HepG2 (cell line): ENCODE measurements around the gene OSBPL10. TPM values are rescaled to one million over a fixed set of nuclear protein-coding genes. Genes with fewer than 3 reads are reported as not detected.

Experiments
- AKAP8 ChIP-seq: sonication (generic); formaldehyde crosslinking; IDR thresholded peaks from 2 replicates; pipeline ENCODE4 v1.5.1; 2020; ENCODE audit warnings: mild to moderate bottlenecking, missing genetic modification reagents
- ARNT2 ChIP-seq: sonication (generic); formaldehyde crosslinking; IDR thresholded peaks from 2 replicates; pipeline ENCODE4 v1.8.0; 2022; ENCODE audit warnings: mild to moderate bottlenecking, low read depth, missing genetic modification reagents, moderate library complexity
- FOXA1 ChIP-seq, 2 experiments: fragments of 450-650 bp in 1 of 2; sonication (generic) in 1 of 2; formaldehyde crosslinking in 1 of 2; IDR thresholded peaks; 2 replicates each; pipeline versions ENCODE4 v1.4.0 to v1.6.1; 2016 to 2020; ENCODE audit warnings: missing genetic modification reagents in 1 of 2
- FOXP1 ChIP-seq, 2 experiments: fragments of 450-650 bp in 1 of 2; IDR thresholded peaks; 2 replicates each; pipeline ENCODE4 v1.6.1; 2017 to 2018; ENCODE audit warnings: antibody characterized with exemption in 1 of 2
- GATAD2A ChIP-seq: IDR thresholded peaks from 2 replicates; pipeline ENCODE4 v1.6.1; 2016
- GRHL1 ChIP-seq: sonication (generic); formaldehyde crosslinking; conservative IDR thresholded peaks from 2 replicates; pipeline ENCODE4 v1.8.0; 2022; ENCODE audit warnings: missing genetic modification reagents
- HNRNPUL1 ChIP-seq: fragments of 200-400 bp; formaldehyde crosslinking; IDR thresholded peaks from 2 replicates; pipeline ENCODE4 v1.6.1; 2017; ENCODE audit warnings: low read depth, mild to moderate bottlenecking, low read length, moderate library complexity
- HOMEZ ChIP-seq: IDR thresholded peaks from 2 replicates; pipeline ENCODE4 v1.6.1; 2016; ENCODE audit warnings: low read depth
- MLLT10 ChIP-seq: sonication (generic); formaldehyde crosslinking; IDR thresholded peaks from 2 replicates; pipeline ENCODE4 v1.4.0; 2020; ENCODE audit warnings: missing genetic modification reagents
- MLXIP ChIP-seq: sonication (generic); formaldehyde crosslinking; IDR thresholded peaks from 2 replicates; pipeline ENCODE4 v1.9.0; 2021; ENCODE audit warnings: missing genetic modification reagents, borderline replicate concordance
- NFYB ChIP-seq: sonication (generic); formaldehyde crosslinking; IDR thresholded peaks from 2 replicates; pipeline ENCODE4 v1.4.0; 2020; ENCODE audit warnings: missing genetic modification reagents
- RCOR2 ChIP-seq: IDR thresholded peaks from 2 replicates; pipeline ENCODE4 v1.6.1; 2016; ENCODE audit warnings: missing biosample characterization, missing genetic modification reagents
- SIX1 ChIP-seq: sonication (generic); formaldehyde crosslinking; IDR thresholded peaks from 2 replicates; pipeline ENCODE4 v1.4.0; 2020; ENCODE audit warnings: missing genetic modification reagents, borderline replicate concordance
- ZFP1 ChIP-seq: IDR thresholded peaks from 2 replicates; pipeline ENCODE4 v1.6.1; 2016
- ZNF18 ChIP-seq: sonication (generic); formaldehyde crosslinking; IDR thresholded peaks from 2 replicates; pipeline ENCODE4 v1.8.0; 2022; ENCODE audit warnings: mild to moderate bottlenecking, missing genetic modification reagents; ENCODE audit not compliant: insufficient replicate concordance
- ZNF224 ChIP-seq: sonication (generic); formaldehyde crosslinking; IDR thresholded peaks from 2 replicates; pipeline ENCODE4 v1.5.0; 2020; ENCODE audit warnings: mild to moderate bottlenecking, missing genetic modification reagents
- ZNF280D ChIP-seq: sonication (generic); formaldehyde crosslinking; IDR thresholded peaks from 2 replicates; pipeline ENCODE4 v1.5.1; 2020; ENCODE audit warnings: mild to moderate bottlenecking, missing genetic modification reagents
- ZNF614 ChIP-seq: IDR thresholded peaks from 2 replicates; pipeline ENCODE4 v1.6.1; 2018; ENCODE audit warnings: missing biosample characterization, missing genetic modification reagents, inconsistent platforms, borderline replicate concordance
- ZNF652 ChIP-seq: IDR thresholded peaks from 2 replicates; pipeline ENCODE4 v1.6.1; 2016; ENCODE audit warnings: low read depth, borderline replicate concordance
- ZNF879 ChIP-seq: sonication (generic); formaldehyde crosslinking; IDR thresholded peaks from 2 replicates; pipeline ENCODE4 v1.8.1; 2023; ENCODE audit warnings: missing genetic modification reagents
- polyA plus RNA-seq, 8 experiments: library from polyadenylated mRNA; depleted of rRNA in 3 of 8; stranded (reverse) in 7 of 8; unstranded in 1 of 8; fragments of >200 nt; fragmentation: Illumina TruSeq in 4 of 8; extraction: Trizol in 4 of 8; gene quantifications; 2 replicates each; pipeline versions ENCODE4 v1.2.1 to v1.2.3, GENCODE V29; 2011 to 2016; ENCODE audit warnings: low read depth in 4 of 8, missing spikeins in 1 of 8, mixed read lengths in 1 of 8; ENCODE audit not compliant: insufficient read depth in 1 of 8
- total RNA-seq, 5 experiments: library from RNA; depleted of rRNA; stranded (reverse); fragments of >200 nt; fragmentation: Illumina TruSeq; extraction: Trizol; gene quantifications; 2 replicates each; pipeline ENCODE4 v1.2.3, GENCODE V29; 2016; ENCODE audit warnings: low read depth in 1 of 5

OSBPL10 gene
- total and polyA plus RNA-seq, 2 of the 13 experiments (the other 11 are each of a cell fraction or from before 2014, with no cell fraction given) = 10.3 to 28.6 TPM

- TF ChIP-seq MLXIP (no peak), FOXA1 (IDR thresholded peaks at IDR 0.05) (no peak), FOXA1 (CRISPR knock-in tag; IDR thresholded peaks at IDR 0.05) (peak; percentile 89), HOMEZ (CRISPR knock-in tag) (peak; percentile 92; the same call in 1 of the 2 replicates), GATAD2A (peak; percentile 85), ZNF614 (CRISPR knock-in tag) (peak; percentile 83; the same call in 1 of the 2 replicates), AKAP8 (CRISPR knock-in tag) (no peak), ZNF879 (no peak), SIX1 (peak; percentile 15; the same call in 1 of the 2 replicates), NFYB (CRISPR knock-in tag) (no peak), ZFP1 (CRISPR knock-in tag) (0 out of 2 replicates have a peak, but pooled peaks have one; percentile 37), ZNF280D (CRISPR knock-in tag) (0 out of 2 replicates have a peak, but pooled peaks have one; percentile 56), ZNF652 (CRISPR knock-in tag) (0 out of 2 replicates have a peak, but pooled peaks have one; percentile 19), ZNF18 (CRISPR knock-in tag) (no peak), HNRNPUL1 (no peak), GRHL1 (CRISPR knock-in tag) (no peak), RCOR2 (CRISPR knock-in tag) (peak; percentile 75), MLLT10 (CRISPR knock-in tag) (no peak), ARNT2 (CRISPR knock-in tag) (no peak), ZNF224 (CRISPR knock-in tag) (no peak), FOXP1 (IDR thresholded peaks at IDR 0.05) (no peak), FOXP1 (CRISPR knock-in tag; IDR thresholded peaks at IDR 0.05) (peak; percentile 96)
Observed at GRCh38 chr3:31919528-31919927, 61.5 kb downstream of the OSBPL10 start (continued).
